Measurements from ENCODE around the gene KCNK18.

KCNK18 gene

DNA sequence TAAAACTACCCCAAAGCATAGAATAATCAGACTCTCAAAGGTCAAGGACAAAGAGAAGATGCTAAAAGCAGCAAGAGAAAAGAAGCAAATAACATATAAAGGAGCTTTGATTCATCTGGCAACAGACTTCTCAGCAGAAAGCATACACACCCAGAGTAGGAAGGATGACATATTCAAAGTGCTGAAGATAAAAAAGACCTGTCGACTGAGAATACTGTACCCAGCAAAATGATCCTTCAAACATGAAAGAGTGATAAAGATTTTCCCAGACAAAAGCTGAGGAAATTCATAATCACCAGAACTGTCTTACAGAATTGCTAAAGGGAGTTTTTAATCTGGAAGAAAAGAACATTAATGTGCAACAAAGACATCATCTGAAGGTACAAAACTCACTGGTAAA lies 14.9 kb downstream of the KCNK18 start:
- DNase-seq = no peak
- H3K27me3 ChIP-seq (ENCODE audit: insufficient read depth, low read depth, severe bottlenecking) = peaks cover 86% of the 10 kb centered on the region
- no peak overlapping the region for H3K27ac ChIP-seq
- TF ChIP-seq, protein P1, sequence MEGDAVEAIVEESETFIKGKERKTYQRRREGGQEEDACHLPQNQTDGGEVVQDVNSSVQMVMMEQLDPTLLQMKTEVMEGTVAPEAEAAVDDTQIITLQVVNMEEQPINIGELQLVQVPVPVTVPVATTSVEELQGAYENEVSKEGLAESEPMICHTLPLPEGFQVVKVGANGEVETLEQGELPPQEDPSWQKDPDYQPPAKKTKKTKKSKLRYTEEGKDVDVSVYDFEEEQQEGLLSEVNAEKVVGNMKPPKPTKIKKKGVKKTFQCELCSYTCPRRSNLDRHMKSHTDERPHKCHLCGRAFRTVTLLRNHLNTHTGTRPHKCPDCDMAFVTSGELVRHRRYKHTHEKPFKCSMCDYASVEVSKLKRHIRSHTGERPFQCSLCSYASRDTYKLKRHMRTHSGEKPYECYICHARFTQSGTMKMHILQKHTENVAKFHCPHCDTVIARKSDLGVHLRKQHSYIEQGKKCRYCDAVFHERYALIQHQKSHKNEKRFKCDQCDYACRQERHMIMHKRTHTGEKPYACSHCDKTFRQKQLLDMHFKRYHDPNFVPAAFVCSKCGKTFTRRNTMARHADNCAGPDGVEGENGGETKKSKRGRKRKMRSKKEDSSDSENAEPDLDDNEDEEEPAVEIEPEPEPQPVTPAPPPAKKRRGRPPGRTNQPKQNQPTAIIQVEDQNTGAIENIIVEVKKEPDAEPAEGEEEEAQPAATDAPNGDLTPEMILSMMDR (IDR thresholded peaks at IDR 0.05; ENCODE audit: low read depth, low read length) = no peak
- no peak overlapping the region for H3K4me3 ChIP-seq (ENCODE audit: low read depth, low read length)
- H3K9me3 ChIP-seq (ENCODE audit: severe bottlenecking) = peaks cover 17% of the 10 kb centered on the region
- no peaks in the 10 kb centered on the region for H3K36me3 ChIP-seq

DNA sequence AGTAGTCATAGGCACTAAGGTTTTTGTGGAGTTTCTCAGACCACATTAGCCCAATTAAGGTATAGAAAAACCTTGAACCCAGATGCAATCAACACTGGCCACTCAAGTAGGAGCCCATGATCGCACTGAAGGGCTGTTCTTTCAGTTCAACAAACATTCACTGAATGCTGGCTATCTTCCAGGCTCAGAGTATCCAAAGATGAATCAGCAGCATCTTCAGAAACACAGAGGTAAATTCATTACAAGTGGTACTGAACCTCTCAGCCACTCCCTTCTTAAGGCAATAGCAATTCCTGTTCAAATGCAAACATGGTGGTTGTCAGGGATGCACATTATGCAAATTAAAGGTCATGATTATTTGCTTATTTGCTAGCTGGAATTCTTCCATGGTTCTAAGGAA lies 17.1 kb downstream of the KCNK18 start:
- no peak for DNase-seq
- Histone ChIP-seq H3K9me3 (ENCODE audit: severe bottlenecking) (peaks cover 17% of the 10 kb centered on the region), H3K27me3 (ENCODE audit: insufficient read depth, low read depth, severe bottlenecking) (peaks cover 78% of the 10 kb centered on the region), H3K27ac (no peak overlapping the region), H3K36me3 (no peaks in the 10 kb centered on the region), H3K4me3 (ENCODE audit: low read depth, low read length) (no peak overlapping the region)
- TF ChIP-seq, protein P1 (IDR thresholded peaks at IDR 0.05; ENCODE audit: low read depth, low read length) = no peak

DNA sequence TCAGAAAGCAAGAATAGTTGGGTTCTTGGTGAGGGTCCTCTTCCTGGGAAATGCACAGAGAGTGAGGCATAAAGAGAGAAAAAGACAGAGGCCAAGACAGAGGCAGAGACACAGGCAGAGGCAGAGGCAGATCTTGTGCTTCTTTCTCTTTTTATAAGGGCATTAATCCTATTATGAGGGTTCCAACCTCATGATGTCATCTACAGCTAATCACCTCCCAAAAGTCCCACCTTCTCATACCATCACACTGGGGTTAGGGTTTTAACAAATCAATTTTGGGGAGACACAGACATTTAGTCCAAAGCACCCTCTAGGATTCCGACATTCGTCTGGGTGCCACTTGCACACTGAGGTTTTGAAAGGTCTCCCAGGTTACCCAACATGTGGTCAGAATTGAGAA lies 17.8 kb downstream of the KCNK18 start:
- TF ChIP-seq, protein P1 (IDR thresholded peaks at IDR 0.05; ENCODE audit: low read depth, low read length) = no peak
- Histone ChIP-seq H3K36me3 (no peaks in the 10 kb centered on the region), H3K27ac (no peak overlapping the region), H3K27me3 (ENCODE audit: insufficient read depth, low read depth, severe bottlenecking) (peaks cover 74% of the 10 kb centered on the region), H3K9me3 (ENCODE audit: severe bottlenecking) (peaks cover 17% of the 10 kb centered on the region), H3K4me3 (ENCODE audit: low read depth, low read length) (no peak overlapping the region)
- no peak for DNase-seq

DNA sequence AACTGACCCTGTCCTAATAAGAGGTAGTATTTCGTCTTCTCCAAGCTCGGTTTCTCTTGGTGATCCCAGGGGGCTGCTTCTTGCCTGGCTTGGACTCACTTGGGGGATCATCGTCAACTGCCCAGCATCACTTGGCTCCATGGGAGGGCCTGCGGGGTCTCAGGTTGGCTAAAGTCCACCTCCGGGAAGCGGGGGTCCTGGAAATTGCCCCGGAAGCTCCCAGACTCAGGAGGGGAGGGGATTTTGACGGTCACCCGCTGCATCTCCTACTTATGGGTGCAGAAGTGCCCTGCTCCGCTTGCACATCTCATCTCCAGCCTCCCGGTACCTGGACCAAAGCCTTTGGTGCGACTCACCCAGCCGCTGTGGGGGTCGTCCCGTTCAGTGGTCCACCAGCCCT lies 18.7 kb downstream of the KCNK18 start:
- Histone ChIP-seq H3K27me3 (ENCODE audit: insufficient read depth, low read depth, severe bottlenecking) (peaks cover 75% of the 10 kb centered on the region), H3K27ac (no peak overlapping the region), H3K36me3 (no peaks in the 10 kb centered on the region), H3K4me3 (ENCODE audit: low read depth, low read length) (peak overlapping the region; percentile 55), H3K9me3 (ENCODE audit: severe bottlenecking) (peaks cover 15% of the 10 kb centered on the region)
- TF ChIP-seq, protein P1 (IDR thresholded peaks at IDR 0.05; ENCODE audit: low read depth, low read length) = no peak
- DNase-seq = no peak

DNA sequence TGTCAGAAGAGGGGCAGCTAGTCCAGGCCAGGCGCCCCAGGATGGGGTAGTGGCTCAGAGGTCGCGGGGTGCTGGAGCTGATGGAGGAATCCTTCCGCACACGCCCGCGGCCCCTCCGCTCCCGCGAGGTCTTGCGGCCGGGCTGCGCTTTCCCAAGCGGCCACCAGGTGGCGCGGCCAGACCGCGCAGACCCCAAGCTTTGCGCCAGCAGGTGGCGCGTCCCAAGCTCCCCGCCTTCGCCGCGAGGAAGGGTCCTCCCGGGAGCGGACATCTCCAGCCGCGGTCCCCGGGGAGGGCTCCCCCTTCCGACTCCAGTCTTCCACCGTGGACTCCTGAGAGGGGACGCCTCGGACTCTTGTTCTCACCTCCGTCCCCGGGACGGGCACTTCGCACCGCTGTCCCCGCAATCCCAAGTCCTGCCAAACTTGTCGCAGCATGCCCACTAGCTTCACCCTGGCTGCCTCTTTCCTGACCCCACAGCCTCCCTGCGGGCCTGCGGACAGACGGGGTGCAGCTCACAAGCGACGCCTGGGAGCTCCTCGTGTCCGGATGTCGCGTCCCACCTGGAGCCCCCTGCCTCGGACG lies 19.4 kb downstream of the KCNK18 start:
- H3K27me3 ChIP-seq (ENCODE audit: insufficient read depth, low read depth, severe bottlenecking) = peaks cover 74% of the 10 kb centered on the region
- H3K36me3 ChIP-seq = no peaks in the 10 kb centered on the region
- peak; percentile 77 for DNase-seq

More for the DNA sequence above, 19.4 kb downstream of the KCNK18 start:
- TF ChIP-seq, protein P1 (IDR thresholded peaks at IDR 0.05; ENCODE audit: low read depth, low read length) = peak; percentile 100
- H3K9me3 ChIP-seq (ENCODE audit: severe bottlenecking) = peaks cover 12% of the 10 kb centered on the region
- peak overlapping the region; percentile 33 for H3K27ac ChIP-seq
- H3K4me3 ChIP-seq (ENCODE audit: low read depth, low read length) = peak overlapping the region; percentile 55
